HepG2 (cell line): ENCODE data around the gene CCNI2. TPM values are rescaled to one million over a fixed set of nuclear protein-coding genes. Genes with fewer than 3 reads are reported as not detected.

Source experiments
- ARHGAP35 ChIP-seq: sonication (generic); formaldehyde crosslinking; IDR thresholded peaks from 2 replicates; pipeline ENCODE4 v1.9.0; 2022; ENCODE audit warnings: mild to moderate bottlenecking, inconsistent platforms, moderate library complexity, missing genetic modification reagents, borderline replicate concordance
- CEBPG ChIP-seq: IDR thresholded peaks from 2 replicates; pipeline ENCODE4 v1.6.1; 2016
- CHD4 ChIP-seq: fragments of 200-600 bp; sonication (generic); IDR thresholded peaks from 2 replicates; pipeline ENCODE4 v1.7.0; 2017; ENCODE audit warnings: mild to moderate bottlenecking, low read length, borderline replicate concordance
- HHEX ChIP-seq: IDR thresholded peaks from 2 replicates; pipeline ENCODE4 v1.6.1; 2016; ENCODE audit warnings: control low read depth
- HMG20B ChIP-seq: conservative IDR thresholded peaks from 2 replicates; pipeline ENCODE4 v1.6.1; 2016; ENCODE audit warnings: missing genetic modification reagents, missing compliant biosample characterization
- HMGXB4 ChIP-seq, 2 experiments: sonication (generic) in 1 of 2; formaldehyde crosslinking in 1 of 2; IDR thresholded peaks; 2 replicates each; pipeline versions ENCODE4 v1.4.0 to v1.6.1; 2018 to 2020; ENCODE audit warnings: missing genetic modification reagents in 2 of 2, borderline replicate concordance in 1 of 2, low read depth in 1 of 2, mild to moderate bottlenecking in 1 of 2, missing biosample characterization in 1 of 2
- IKZF5 ChIP-seq: IDR thresholded peaks from 2 replicates; pipeline ENCODE4 v1.6.1; 2018; ENCODE audit warnings: missing genetic modification reagents, mild to moderate bottlenecking, missing compliant biosample characterization
- KLF15 ChIP-seq: sonication (generic); formaldehyde crosslinking; IDR thresholded peaks from 2 replicates; pipeline ENCODE4 v1.8.1; 2023; ENCODE audit warnings: borderline replicate concordance, mild to moderate bottlenecking, inconsistent platforms, missing genetic modification reagents, mixed read lengths
- LBX2 ChIP-seq: sonication (generic); formaldehyde crosslinking; IDR thresholded peaks from 2 replicates; pipeline ENCODE4 v1.5.0; 2020; ENCODE audit warnings: missing genetic modification reagents, mild to moderate bottlenecking, borderline replicate concordance
- NFKB2 ChIP-seq: sonication (generic); formaldehyde crosslinking; IDR thresholded peaks from 2 replicates; pipeline ENCODE4 v1.4.0; 2020; ENCODE audit warnings: missing genetic modification reagents, borderline replicate concordance
- PHF8 ChIP-seq: sonication (generic); formaldehyde crosslinking; IDR thresholded peaks from 2 replicates; pipeline ENCODE4 v1.5.0; 2020; ENCODE audit warnings: missing genetic modification reagents
- PRDM10 ChIP-seq: sonication (generic); formaldehyde crosslinking; IDR thresholded peaks from 2 replicates; pipeline ENCODE4 v1.4.0; 2020; ENCODE audit warnings: low read depth, missing genetic modification reagents
- RFX3 ChIP-seq: IDR thresholded peaks from 2 replicates; pipeline ENCODE4 v1.6.1; 2016; ENCODE audit warnings: missing biosample characterization, missing genetic modification reagents
- TBX3 ChIP-seq: fragments of 450-650 bp; IDR thresholded peaks from 2 replicates; pipeline ENCODE4 v1.6.1; 2017; ENCODE audit warnings: antibody characterized with exemption, mild to moderate bottlenecking, inconsistent platforms, borderline replicate concordance
- ZBTB7B ChIP-seq: sonication (generic); formaldehyde crosslinking; IDR thresholded peaks from 2 replicates; pipeline ENCODE4 v1.4.0; 2020; ENCODE audit warnings: missing genetic modification reagents
- ZFP1 ChIP-seq: IDR thresholded peaks from 2 replicates; pipeline ENCODE4 v1.6.1; 2016
- ZFX ChIP-seq: sonication (generic); formaldehyde crosslinking; IDR thresholded peaks from 2 replicates; pipeline ENCODE4 v1.4.0; 2020; ENCODE audit warnings: mild to moderate bottlenecking, low read depth, missing genetic modification reagents, moderate library complexity
- ZMYM3 ChIP-seq: sonication (generic); formaldehyde crosslinking; IDR thresholded peaks from 2 replicates; pipeline ENCODE4 v1.5.1; 2020; ENCODE audit warnings: mild to moderate bottlenecking, missing genetic modification reagents
- ZNF264 ChIP-seq: sonication (generic); formaldehyde crosslinking; IDR thresholded peaks from 2 replicates; pipeline ENCODE4 v1.4.0; 2020; ENCODE audit warnings: missing genetic modification reagents
- ZNF598 ChIP-seq: sonication (generic); formaldehyde crosslinking; IDR thresholded peaks from 2 replicates; pipeline ENCODE4 v1.5.1; 2020; ENCODE audit warnings: mild to moderate bottlenecking, missing genetic modification reagents, borderline replicate concordance
- ZNF709 ChIP-seq: sonication (generic); formaldehyde crosslinking; IDR thresholded peaks from 2 replicates; pipeline ENCODE4 v1.5.0; 2020; ENCODE audit warnings: mild to moderate bottlenecking, missing genetic modification reagents
- ZSCAN25 ChIP-seq: sonication (generic); formaldehyde crosslinking; IDR thresholded peaks from 2 replicates; pipeline ENCODE4 v1.8.0; 2022; ENCODE audit warnings: mild to moderate bottlenecking, missing genetic modification reagents
- ZZZ3 ChIP-seq: sonication (generic); formaldehyde crosslinking; IDR thresholded peaks from 2 replicates; pipeline ENCODE4 v1.4.0; 2020; ENCODE audit warnings: missing genetic modification reagents, mild to moderate bottlenecking, borderline replicate concordance
- polyA plus RNA-seq, 8 experiments: library from polyadenylated mRNA; depleted of rRNA in 3 of 8; stranded (reverse) in 7 of 8; unstranded in 1 of 8; fragments of >200 nt; fragmentation: Illumina TruSeq in 4 of 8; extraction: Trizol in 4 of 8; gene quantifications; 2 replicates each; pipeline versions ENCODE4 v1.2.1 to v1.2.3, GENCODE V29; 2011 to 2016; ENCODE audit warnings: low read depth in 4 of 8, missing spikeins in 1 of 8, mixed read lengths in 1 of 8; ENCODE audit not compliant: insufficient read depth in 1 of 8
- total RNA-seq, 5 experiments: library from RNA; depleted of rRNA; stranded (reverse); fragments of >200 nt; fragmentation: Illumina TruSeq; extraction: Trizol; gene quantifications; 2 replicates each; pipeline ENCODE4 v1.2.3, GENCODE V29; 2016; ENCODE audit warnings: low read depth in 1 of 5

CCNI2 gene
- total and polyA plus RNA-seq, 2 of the 13 experiments (the other 11 are each of a cell fraction or from before 2014, with no cell fraction given): not detected

GRCh38 chr5:132777209-132778069, 30.2 kb downstream of the CCNI2 start, which contains the start of gene SEPTIN8 (continued):
- TF ChIP-seq CHD4 (no peak), KLF15 (CRISPR knock-in tag) (no peak), LBX2 (peak; percentile 60; the same call in 1 of the 2 replicates), IKZF5 (no peak), ZNF598 (CRISPR knock-in tag) (no peak), HHEX (CRISPR knock-in tag) (no peak), HMGXB4 (CRISPR knock-in tag; IDR thresholded peaks at IDR 0.05; ENCODE audit: borderline replicate concordance in 1 of 2, low read depth in 1 of 2) (0 out of 4 replicates have a peak, but pooled peaks of 1 of the 2 experiments have one; percentile 26), NFKB2 (CRISPR knock-in tag) (no peak; the same call in 1 of the 2 replicates), ZZZ3 (CRISPR knock-in tag) (no peak), ZNF709 (CRISPR knock-in tag) (0 out of 2 replicates have a peak, but pooled peaks have one; percentile 40), ZSCAN25 (CRISPR knock-in tag) (no peak), ZMYM3 (CRISPR knock-in tag) (no peak), TBX3 (no peak), ZBTB7B (CRISPR knock-in tag) (peak; percentile 76), ZFX (CRISPR knock-in tag) (peak; percentile 32), HMG20B (CRISPR knock-in tag) (0 out of 2 replicates have a peak, but pooled peaks have one; percentile 22), ZNF264 (CRISPR knock-in tag) (no peak), RFX3 (CRISPR knock-in tag) (no peak), ZFP1 (CRISPR knock-in tag) (no peak), PRDM10 (CRISPR knock-in tag) (no peak), CEBPG (peak; percentile 19; the same call in 1 of the 2 replicates), PHF8 (CRISPR knock-in tag) (peak; percentile 49), ARHGAP35 (CRISPR knock-in tag) (0 out of 2 replicates have a peak, but pooled peaks have one; percentile 43)
